ENCODE results near the gene USP47.

The USP47 gene

GRCh38 chr11:11871991-11872401 lies 30.2 kb downstream of the USP47 start:
- no peak for DNase-seq

- no peak for DNase-seq
Observed at GRCh38 chr11:11876458-11876857, 34.7 kb downstream of the USP47 start.

- DNase-seq, result no peak
Observed at GRCh38 chr11:11880179-11880578, 38.4 kb downstream of the USP47 start.

GRCh38 chr11:11882539-11882938 lies 40.8 kb downstream of the USP47 start:
- DNase-seq, result no peak

- no peak for DNase-seq
Observed at GRCh38 chr11:11884351-11884750, 42.6 kb downstream of the USP47 start.

GRCh38 chr11:11884774-11885481 lies 43.2 kb downstream of the USP47 start:
- no peak for DNase-seq

GRCh38 chr11:11894486-11894885 lies 52.7 kb downstream of the USP47 start:
- no peak for DNase-seq

GRCh38 chr11:11895672-11896071 lies 53.9 kb downstream of the USP47 start:
- DNase-seq, result no peak

- no peak for DNase-seq
Observed at GRCh38 chr11:11898648-11899047, 56.9 kb downstream of the USP47 start.

GRCh38 chr11:11899401-11899800 lies 57.6 kb downstream of the USP47 start:
- no peak for DNase-seq

GRCh38 chr11:11901929-11902328 lies 60.2 kb downstream of the USP47 start:
- DNase-seq, result no peak

- DNase-seq, result no peak
Observed at GRCh38 chr11:11909727-11910126, 68.0 kb downstream of the USP47 start.

- no peak for DNase-seq
Observed at GRCh38 chr11:11910541-11910940, 68.8 kb downstream of the USP47 start.

GRCh38 chr11:11913395-11913794 lies 71.6 kb downstream of the USP47 start:
- no peak for DNase-seq

- DNase-seq, result no peak
Observed at GRCh38 chr11:11915625-11916024, 73.9 kb downstream of the USP47 start.

GRCh38 chr11:11916981-11917399 lies 75.2 kb downstream of the USP47 start:
- no peak for DNase-seq

GRCh38 chr11:11923828-11924227 lies 82.1 kb downstream of the USP47 start:
- no peak for DNase-seq

GRCh38 chr11:11929920-11930319 lies 88.1 kb downstream of the USP47 start:
- DNase-seq, result no peak

- DNase-seq, result no peak
Observed at GRCh38 chr11:11931461-11932055, 89.8 kb downstream of the USP47 start.

GRCh38 chr11:11935536-11935935 lies 93.8 kb downstream of the USP47 start:
- DNase-seq, result no peak

- no peak for DNase-seq
Observed at GRCh38 chr11:11937433-11937832, 95.7 kb downstream of the USP47 start.

GRCh38 chr11:11937957-11938356 lies 96.2 kb downstream of the USP47 start:
- no peak for DNase-seq

- no peak for DNase-seq
Observed at GRCh38 chr11:11940551-11940950, 98.8 kb downstream of the USP47 start.

- no peak for DNase-seq
Observed at GRCh38 chr11:11942668-11943067, 100.9 kb downstream of the USP47 start.

- DNase-seq, result no peak
Observed at GRCh38 chr11:11944444-11944843, 102.7 kb downstream of the USP47 start.
